B cell (primary cell): ENCODE data around the gene CNTNAP2. TPM values are rescaled to one million over a fixed set of nuclear protein-coding genes. Genes with fewer than 3 reads are reported as not detected.

Experiments
- ATAC-seq: fragments of 200-7000 bp; cut with Tn5 transposase; one replicate; pipeline ENCODE4 v1.10.0; 2021; ENCODE audit warnings: low read depth, mild to moderate bottlenecking, moderate number of reproducible peaks, moderate library complexity
- CTCF ChIA-PET: fragments of 350-600 bp; sonication (Branson Sonifier 250); formaldehyde crosslinking; loops from one replicate; lab custom pipeline; 2021; ENCODE audit warnings: antibody characterized with exemption, inconsistent platforms; lab: Charles Lee
- POLR2A ChIA-PET: fragments of 350-600 bp; sonication (Branson Sonifier 250); formaldehyde crosslinking; loops from one replicate; lab custom pipeline; 2021; ENCODE audit warnings: antibody characterized with exemption; lab: Charles Lee
- DNase-seq: peaks from one replicate; pipeline ENCODE4 v3.0.0; 2013
- H2AFZ ChIP-seq: 2 replicates; pipeline ENCODE4 v1.6.1; 2012; ENCODE audit warnings: mild to moderate bottlenecking, low read depth, low read length; ENCODE audit not compliant: insufficient read depth, poor library complexity, severe bottlenecking
- H3K27ac ChIP-seq, 2 donors: 1 replicate in 1 of 2; 2 replicates in 1 of 2; pipeline ENCODE4 v1.5.1; 2012 to 2013; ENCODE audit warnings: low read length in 2 of 2, mild to moderate bottlenecking in 2 of 2, moderate library complexity in 1 of 2
- H3K27me3 ChIP-seq, 4 experiments: fragments of 200-600 bp in 1 of 4; sonication (generic) in 1 of 4; replicated peaks in 1 of 4; 1 replicate in 2 of 4; 2 replicates in 2 of 4; pipeline versions ENCODE4 v1.6.1 to v1.7.0; 2013 to 2016; ENCODE audit warnings: low read length in 3 of 4, mild to moderate bottlenecking in 2 of 4, mixed read lengths in 1 of 4, moderate library complexity in 1 of 4; ENCODE audit not compliant: insufficient read depth in 4 of 4, control insufficient read depth in 3 of 4; ENCODE audit errors: control extremely low read depth in 1 of 4
- H3K36me3 ChIP-seq, 2 experiments: replicated peaks in 1 of 2; 1 replicate in 1 of 2; 2 replicates in 1 of 2; pipeline versions ENCODE4 v1.6.1 to v1.7.1; 2013; ENCODE audit warnings: low read length in 1 of 2; ENCODE audit not compliant: insufficient read depth in 2 of 2, control insufficient read depth in 1 of 2; ENCODE audit errors: control extremely low read depth in 1 of 2, extremely low read depth in 1 of 2
- H3K4me1 ChIP-seq, 2 donors: fragments of 200-600 bp in 1 of 2; sonication (generic) in 1 of 2; 1 replicate in 1 of 2; 2 replicates in 1 of 2; pipeline versions ENCODE4 v1.5.1 to v1.6.1; 2013 to 2017; ENCODE audit warnings: low read length in 2 of 2; ENCODE audit not compliant: control insufficient read depth in 2 of 2, insufficient read depth in 2 of 2
- H3K4me2 ChIP-seq: replicated peaks from 2 replicates; pipeline ENCODE3; 2012; ENCODE audit warnings: mild to moderate bottlenecking, low read depth, low read length; ENCODE audit not compliant: poor library complexity, severe bottlenecking
- H3K4me3 ChIP-seq, 5 experiments: fragments of 200-600 bp in 1 of 5; sonication (generic) in 1 of 5; 1 replicate in 3 of 5; 2 replicates in 2 of 5; pipeline versions ENCODE4 v1.5.1 to v1.7.0; 2011 to 2016; ENCODE audit warnings: low read length in 4 of 5, mild to moderate bottlenecking in 4 of 5, low read depth in 2 of 5, control low read depth in 1 of 5, moderate library complexity in 1 of 5; ENCODE audit not compliant: insufficient read depth in 1 of 5; ENCODE audit errors: control extremely low read depth in 1 of 5, extremely low read depth in 1 of 5
- H3K79me2 ChIP-seq: fragments of 200-600 bp; sonication (generic); one replicate; pipeline ENCODE4 v1.6.0; 2016; ENCODE audit warnings: low read length; ENCODE audit not compliant: control insufficient read depth, insufficient read depth
- H3K9ac ChIP-seq: fragments of 200-600 bp; sonication (generic); 2 replicates; pipeline ENCODE4 v1.6.1; 2017; ENCODE audit warnings: mild to moderate bottlenecking, low read length, moderate library complexity
- H3K9me3 ChIP-seq, 3 donors: one replicate each; pipeline versions ENCODE4 v1.6.1 to v1.7.1; 2013; ENCODE audit warnings: low read length in 2 of 3; ENCODE audit not compliant: control insufficient read depth in 2 of 3, insufficient read depth in 1 of 3; ENCODE audit errors: control extremely low read depth in 1 of 3
- H4K20me1 ChIP-seq: 2 replicates; pipeline ENCODE4 v1.6.0; 2012; ENCODE audit warnings: mild to moderate bottlenecking, low read length; ENCODE audit not compliant: insufficient read depth, control insufficient read depth, poor library complexity, severe bottlenecking
- H3K27ac Mint-ChIP-seq: one replicate; pipeline ENCODE4 v1.8.0; 2021; ENCODE audit warnings: mixed read lengths
- H3K27me3 Mint-ChIP-seq: one replicate; pipeline ENCODE4 v1.8.0; 2021; ENCODE audit warnings: mixed read lengths
- H3K4me1 Mint-ChIP-seq: one replicate; pipeline ENCODE4 v1.8.0; 2021; ENCODE audit warnings: mixed read lengths
- H3K4me3 Mint-ChIP-seq: one replicate; pipeline ENCODE4 v1.8.0; 2021; ENCODE audit warnings: mixed read lengths
- H3K9me3 Mint-ChIP-seq: one replicate; pipeline ENCODE4 v1.8.0; 2022; ENCODE audit warnings: mixed read lengths; ENCODE audit not compliant: insufficient read depth
- EZH2 ChIP-seq: IDR thresholded peaks from 2 replicates; pipeline ENCODE4 v1.6.1; 2012; ENCODE audit warnings: borderline replicate concordance, low read depth, mild to moderate bottlenecking, moderate library complexity, low read length; ENCODE audit not compliant: insufficient read depth, poor library complexity, severe bottlenecking
- WGBS: methylation state at CpG from one replicate; pipeline ENCODE4 v1.1.5; 2013; ENCODE audit warnings: missing lambda C conversion rate; ENCODE audit not compliant: insufficient coverage; 5-methylcytosine and 5-hydroxymethylcytosine counted together
- intact Hi-C: fragments of 100-400 bp; cut with micrococcal nuclease; formaldehyde crosslinking; loops from one replicate; pipeline ENCODE4 v1.10.0; 2022
- polyA plus RNA-seq: library from polyadenylated mRNA; depleted of rRNA; stranded (reverse); fragments of >200 nt; gene quantifications from 2 replicates; pipeline ENCODE4 v1.2.3, GENCODE V29; 2012
- total RNA-seq, 2 donors: library from RNA; stranded (reverse); fragments of 120-200 nt in 1 of 2; gene quantifications; 1 replicate in 1 of 2; 2 replicates in 1 of 2; pipeline versions ENCODE4 v1.2.3 to v1.2.4, GENCODE V29; 2013 to 2022
- TF ChIP-seq, protein P1 (sequence below): fragments of 200-600 bp; IDR thresholded peaks from one replicate; pipeline ENCODE4 v1.8.0; 2022; ENCODE audit warnings: antibody characterized with exemption, mild to moderate bottlenecking

CNTNAP2 gene
- total and polyA plus RNA-seq, 2 donors (not counting 1 experiment from before 2014, with no cell fraction given): 7.4 to 16.6 TPM

DNA sequence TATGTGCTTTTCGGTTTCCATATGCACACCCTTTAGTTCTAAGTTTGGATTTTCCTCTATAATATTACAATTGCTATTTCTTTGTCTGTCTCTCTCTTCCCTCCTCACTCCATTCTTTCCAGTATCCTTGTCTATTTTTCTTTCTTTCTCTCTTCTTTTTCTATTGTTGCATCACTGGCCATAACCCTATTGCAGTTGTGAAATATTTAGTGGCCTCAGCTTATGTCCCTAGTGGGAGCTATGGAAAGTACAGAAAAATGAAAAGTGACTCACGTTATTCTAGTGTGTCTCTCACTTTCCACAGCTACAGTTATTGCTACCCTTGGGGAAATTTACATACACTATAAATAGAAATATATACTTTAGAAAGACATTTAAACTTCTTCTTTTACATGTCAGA lies 59.1 kb downstream of the CNTNAP2 start:
- TF ChIP-seq EZH2: no peak
- TF ChIP-seq, protein P1, sequence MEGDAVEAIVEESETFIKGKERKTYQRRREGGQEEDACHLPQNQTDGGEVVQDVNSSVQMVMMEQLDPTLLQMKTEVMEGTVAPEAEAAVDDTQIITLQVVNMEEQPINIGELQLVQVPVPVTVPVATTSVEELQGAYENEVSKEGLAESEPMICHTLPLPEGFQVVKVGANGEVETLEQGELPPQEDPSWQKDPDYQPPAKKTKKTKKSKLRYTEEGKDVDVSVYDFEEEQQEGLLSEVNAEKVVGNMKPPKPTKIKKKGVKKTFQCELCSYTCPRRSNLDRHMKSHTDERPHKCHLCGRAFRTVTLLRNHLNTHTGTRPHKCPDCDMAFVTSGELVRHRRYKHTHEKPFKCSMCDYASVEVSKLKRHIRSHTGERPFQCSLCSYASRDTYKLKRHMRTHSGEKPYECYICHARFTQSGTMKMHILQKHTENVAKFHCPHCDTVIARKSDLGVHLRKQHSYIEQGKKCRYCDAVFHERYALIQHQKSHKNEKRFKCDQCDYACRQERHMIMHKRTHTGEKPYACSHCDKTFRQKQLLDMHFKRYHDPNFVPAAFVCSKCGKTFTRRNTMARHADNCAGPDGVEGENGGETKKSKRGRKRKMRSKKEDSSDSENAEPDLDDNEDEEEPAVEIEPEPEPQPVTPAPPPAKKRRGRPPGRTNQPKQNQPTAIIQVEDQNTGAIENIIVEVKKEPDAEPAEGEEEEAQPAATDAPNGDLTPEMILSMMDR: no peak
- Histone ChIP-seq H3K9me3 (no peaks in the 10 kb centered on the region), H3K27me3 (no peaks in the 10 kb centered on the region), H3K4me1 (no peaks in the 10 kb centered on the region), H3K27ac (no peak overlapping the region), H4K20me1 (no peaks in the 10 kb centered on the region), H3K79me2 (no peaks in the 10 kb centered on the region), H3K9ac (no peak overlapping the region), H2AFZ (no peak overlapping the region), H3K36me3 (no peaks in the 10 kb centered on the region), H3K4me2 (no peak overlapping the region), H3K4me3 (no peak overlapping the region)
- H3K4me1 Mint-ChIP-seq: no peaks in the 10 kb centered on the region
- no peak overlapping the region for H3K27ac Mint-ChIP-seq
- no CpG with 5 or more reads among the region's 2 CpGs for WGBS
- no peaks in the 10 kb centered on the region for H3K27me3 Mint-ChIP-seq
- CTCF ChIA-PET: no interaction called here
- ATAC-seq (no peak), DNase-seq (no peak)
- POLR2A ChIA-PET: no interaction called here
- intact Hi-C loops: no loop called here
- H3K4me3 Mint-ChIP-seq: no peak overlapping the region
- no peaks in the 10 kb centered on the region for H3K9me3 Mint-ChIP-seq

DNA sequence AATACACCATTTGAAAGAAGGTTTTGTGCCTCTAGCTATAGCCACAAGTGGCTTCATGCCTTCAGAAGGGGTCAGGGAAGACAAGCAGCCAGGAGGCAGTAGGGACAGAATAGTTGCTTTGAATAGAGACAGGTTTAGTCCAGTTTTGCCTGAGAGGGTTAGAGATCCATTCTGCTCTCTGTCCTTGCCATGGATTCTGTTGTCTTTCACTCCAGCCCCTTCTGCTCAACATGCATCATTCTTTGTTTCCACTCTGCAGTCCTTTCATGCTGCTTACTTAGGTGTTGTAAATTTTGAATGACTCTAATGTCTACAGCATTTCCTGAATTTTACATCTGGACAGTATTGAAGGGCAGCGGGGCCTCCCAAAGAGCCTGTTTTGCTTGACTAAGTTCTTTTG lies 60.3 kb downstream of the CNTNAP2 start:
- Mint-ChIP-seq H3K27me3 (no peaks in the 10 kb centered on the region), H3K4me1 (no peaks in the 10 kb centered on the region), H3K4me3 (no peak overlapping the region), H3K9me3 (no peaks in the 10 kb centered on the region), H3K27ac (no peak overlapping the region)
- Histone ChIP-seq H3K27me3 (no peaks in the 10 kb centered on the region), H3K9me3 (no peaks in the 10 kb centered on the region), H3K4me2 (no peak overlapping the region), H2AFZ (no peak overlapping the region), H4K20me1 (no peaks in the 10 kb centered on the region), H3K79me2 (no peaks in the 10 kb centered on the region), H3K4me3 (no peak overlapping the region), H3K9ac (no peak overlapping the region), H3K4me1 (no peaks in the 10 kb centered on the region), H3K27ac (no peak overlapping the region), H3K36me3 (no peaks in the 10 kb centered on the region)
- TF ChIP-seq EZH2: no peak
- TF ChIP-seq, protein P1: no peak
- WGBS: no CpG with 5 or more reads among the region's 1 CpG
- DNase-seq (no peak), ATAC-seq (no peak)
- intact Hi-C loops: no loop called here
- ChIA-PET CTCF (no interaction called here), POLR2A (no interaction called here)
